GM10847 (cell line): ENCODE measurements around the gene NBL1.

Experiments
- POLR2A ChIP-seq: IDR thresholded peaks from 2 replicates; pipeline ENCODE4 v1.6.1; 2011; ENCODE audit not compliant: insufficient read length; ENCODE audit errors: extremely low read depth

Gene NBL1

GRCh38 chr1:19655718-19656080 lies 11.6 kb downstream of the NBL1 start:
- TF ChIP-seq POLR2A = no peak

- TF ChIP-seq POLR2A = no peak
Observed at GRCh38 chr1:19656134-19656779, 12.1 kb downstream of the NBL1 start.

GRCh38 chr1:19656780-19657466 lies 12.8 kb downstream of the NBL1 start:
- TF ChIP-seq POLR2A = no peak

- TF ChIP-seq POLR2A = no peak
Observed at GRCh38 chr1:19657511-19657910, 13.4 kb downstream of the NBL1 start.

GRCh38 chr1:19658186-19658585 lies 14.1 kb downstream of the NBL1 start:
- no peak for TF ChIP-seq POLR2A

- TF ChIP-seq POLR2A = no peak
Observed at GRCh38 chr1:19661721-19662228, 17.7 kb downstream of the NBL1 start.

GRCh38 chr1:19662313-19662712 lies 18.2 kb downstream of the NBL1 start:
- no peak for TF ChIP-seq POLR2A

GRCh38 chr1:19664453-19665185 lies 20.5 kb downstream of the NBL1 start, which contains the start of gene HTR6:
HTR6 (plus strand) TSS chr1:19664875; CDS start chr1:19665754, 879 bp downstream.
- TF ChIP-seq POLR2A = no peak

GRCh38 chr1:19665186-19665495 lies 21.0 kb downstream of the NBL1 start:
- TF ChIP-seq POLR2A = no peak

GRCh38 chr1:19665496-19666465 lies 21.7 kb downstream of the NBL1 start:
- no peak for TF ChIP-seq POLR2A

GRCh38 chr1:19668888-19669287 lies 24.8 kb downstream of the NBL1 start:
- TF ChIP-seq POLR2A = no peak

- no peak for TF ChIP-seq POLR2A
Observed at GRCh38 chr1:19670787-19671186, 26.7 kb downstream of the NBL1 start.

- TF ChIP-seq POLR2A = no peak
Observed at GRCh38 chr1:19672237-19672636, 28.1 kb downstream of the NBL1 start.

GRCh38 chr1:19675797-19676196 lies 31.7 kb downstream of the NBL1 start:
- no peak for TF ChIP-seq POLR2A

- TF ChIP-seq POLR2A = no peak
Observed at GRCh38 chr1:19676438-19676922, 32.4 kb downstream of the NBL1 start.
